K562 (cell line): ENCODE data around the gene IDUA. TPM values are rescaled to one million over a fixed set of nuclear protein-coding genes. Genes with fewer than 3 reads are reported as not detected.

Experiments
- ATAC-seq: fragments of 200-7000 bp; cut with Tn5 transposase; 3 replicates; pipeline ENCODE4 v1.9.1; 2020; ENCODE audit warnings: moderate library complexity
- BruUV-seq: library from RNA; stranded (reverse); fragments of 400-500 nt; replicated peaks from 2 replicates; lab custom pipeline; 2021; lab: Mats Ljungman, UMichigan
- CTCF ChIA-PET: fragments of 300-600 bp; formaldehyde crosslinking; extraction: SDS; loops from one replicate; lab custom pipeline; 2021; ENCODE audit warnings: low intra/inter-chr PET ratio; lab: Yijun Ruan, JAX
- POLR2A ChIA-PET: fragments of 300-600, 350-650 bp; sonication (Branson Sonifier 250); formaldehyde crosslinking; extraction: SDS; loops from one replicate; lab custom pipeline; 2021; ENCODE audit warnings: antibody characterized with exemption, inconsistent platforms; lab: Yijun Ruan, JAX
- DNase-seq, 4 experiments: peaks; one replicate each; pipeline versions ENCODE4 v3.0.0 to v3.0.0-alpha.2; 2011 to 2018; ENCODE audit warnings: low spot score in 3 of 4, mixed read lengths in 3 of 4; ENCODE audit errors: extremely low read depth in 1 of 4
- FAIRE-seq: peaks from 2 replicates; lab custom pipeline; 2011; peaks lifted over from hg19 to GRCh38; lab: Jason Lieb, UNC
- H2AFZ ChIP-seq: 2 replicates; pipeline ENCODE4 v1.6.0; 2011; ENCODE audit warnings: low read depth, low read length, control low read depth, inconsistent platforms
- H3K27ac ChIP-seq: fragments of 200-600 bp; 3 replicates; pipeline ENCODE4 v1.8.0; 2011; ENCODE audit warnings: low read depth, mild to moderate bottlenecking, control low read depth, inconsistent platforms, low read length, moderate library complexity, mixed read lengths; ENCODE audit errors: extremely low read depth
- H3K27me3 ChIP-seq, 2 experiments: fragments of 300-600 bp in 1 of 2; 2 replicates in 1 of 2; 3 replicates in 1 of 2; pipeline versions ENCODE4 v1.6.0 to v1.8.0; 2011; ENCODE audit warnings: inconsistent platforms in 2 of 2, low read length in 2 of 2, mild to moderate bottlenecking in 1 of 2, mixed read lengths in 1 of 2, moderate library complexity in 1 of 2; ENCODE audit not compliant: control insufficient read depth in 2 of 2, insufficient read depth in 2 of 2
- H3K36me3 ChIP-seq: fragments of 300-600 bp; 3 replicates; pipeline ENCODE4 v1.8.0; 2011; ENCODE audit warnings: mild to moderate bottlenecking, low read length, inconsistent platforms; ENCODE audit not compliant: control insufficient read depth, insufficient read depth
- H3K4me1 ChIP-seq, 2 experiments: fragments of 200-600 bp in 1 of 2; replicated peaks in 1 of 2; 2 replicates in 1 of 2; 3 replicates in 1 of 2; pipeline versions ENCODE4 v1.5.1 to v1.8.0; 2011; ENCODE audit warnings: inconsistent platforms in 2 of 2, low read length in 2 of 2, mild to moderate bottlenecking in 1 of 2, mixed read lengths in 1 of 2, moderate library complexity in 1 of 2; ENCODE audit not compliant: control insufficient read depth in 2 of 2, insufficient read depth in 2 of 2
- H3K4me2 ChIP-seq: 2 replicates; pipeline ENCODE4 v1.6.1; 2011; ENCODE audit warnings: low read length, control low read depth, inconsistent platforms, mixed read lengths; ENCODE audit not compliant: insufficient read depth
- H3K4me3 ChIP-seq: fragments of 200-600 bp; sonication (generic), shearing (Covaris generic); 2 replicates; pipeline ENCODE4 v1.5.1; 2016; ENCODE audit warnings: control low read depth, inconsistent platforms
- H3K79me2 ChIP-seq: fragments of 200-600 bp; 3 replicates; pipeline ENCODE4 v1.8.0; 2011; ENCODE audit warnings: low read length, inconsistent platforms; ENCODE audit not compliant: control insufficient read depth, insufficient read depth
- H3K9ac ChIP-seq, 2 experiments: 2 replicates each; pipeline versions ENCODE4 v1.6.0 to v1.6.1; 2011; ENCODE audit warnings: low read depth in 2 of 2, low read length in 2 of 2, control low read depth in 1 of 2, inconsistent platforms in 1 of 2, mild to moderate bottlenecking in 1 of 2, mixed read lengths in 1 of 2; ENCODE audit not compliant: insufficient read depth in 1 of 2
- H3K9me1 ChIP-seq: one replicate; pipeline ENCODE4 v1.6.0; 2011; ENCODE audit warnings: inconsistent platforms, mild to moderate bottlenecking, low read length, moderate library complexity; ENCODE audit not compliant: control insufficient read depth, insufficient read depth
- H3K9me3 ChIP-seq: replicated peaks from 2 replicates; pipeline ENCODE4 v1.5.1; 2011; ENCODE audit warnings: low read depth, low read length, inconsistent platforms; ENCODE audit not compliant: control insufficient read depth, insufficient read depth
- H4K20me1 ChIP-seq: replicated peaks from 2 replicates; pipeline ENCODE4 v1.6.1; 2011; ENCODE audit warnings: low read length, inconsistent platforms, mixed read lengths; ENCODE audit not compliant: control insufficient read depth, insufficient read depth
- BMI1 ChIP-seq: fragments of 150-350 bp; IDR thresholded peaks from 2 replicates; pipeline ENCODE4 v1.6.1; 2014; ENCODE audit warnings: low read length
- CREB5 ChIP-seq: fragments of 250-450 bp; sonication (Bioruptor Pico); IDR thresholded peaks from 2 replicates; pipeline ENCODE4 v1.5.0; 2020; ENCODE audit warnings: mild to moderate bottlenecking
- E2F6 ChIP-seq, 2 experiments: IDR thresholded peaks; 2 replicates each; pipeline ENCODE4 v1.6.1; 2011; ENCODE audit warnings: borderline replicate concordance in 1 of 2, control low read depth in 1 of 2, low read depth in 1 of 2, low read length in 1 of 2, mild to moderate bottlenecking in 1 of 2, mixed read lengths in 1 of 2, moderate library complexity in 1 of 2; ENCODE audit not compliant: insufficient read depth in 1 of 2, insufficient read length in 1 of 2, poor library complexity in 1 of 2, severe bottlenecking in 1 of 2; ENCODE audit errors: extremely low read depth in 1 of 2
- FOXK2 ChIP-seq, 2 experiments: fragments of 450-650 bp; IDR thresholded peaks in 1 of 2; conservative IDR thresholded peaks in 1 of 2; 2 replicates each; pipeline ENCODE4 v1.6.1; 2016; ENCODE audit warnings: low read depth in 2 of 2, mild to moderate bottlenecking in 1 of 2
- LARP7 ChIP-seq: fragments of 450-650 bp; IDR thresholded peaks from 2 replicates; pipeline ENCODE4 v1.6.1; 2016
- NKRF ChIP-seq: fragments of 450-650 bp; IDR thresholded peaks from 2 replicates; pipeline ENCODE4 v1.6.1; 2016; ENCODE audit warnings: borderline replicate concordance
- PHF8 ChIP-seq: fragments of 200-600 bp; sonication (generic); IDR thresholded peaks from 2 replicates; pipeline ENCODE4 v1.6.1; 2012; ENCODE audit warnings: mixed run types, mild to moderate bottlenecking, inconsistent platforms, low read length, moderate library complexity, borderline replicate concordance
- PRMT5 ChIP-seq: sonication (generic); formaldehyde crosslinking; IDR thresholded peaks from 2 replicates; pipeline ENCODE4 v1.5.0; 2020; ENCODE audit warnings: missing genetic modification reagents
- RBM17 ChIP-seq: fragments of 200-400 bp; formaldehyde crosslinking; IDR thresholded peaks from 2 replicates; pipeline ENCODE4 v1.6.1; 2017; ENCODE audit warnings: low read depth, mild to moderate bottlenecking, low read length, borderline replicate concordance
- ZBTB33 ChIP-seq: sonication (generic); formaldehyde crosslinking; IDR thresholded peaks from 2 replicates; pipeline ENCODE4 v1.8.1; 2023; ENCODE audit warnings: mild to moderate bottlenecking, missing genetic modification reagents
- ZNF174 ChIP-seq: fragments of 250-450 bp; sonication (Bioruptor Pico); IDR thresholded peaks from 2 replicates; pipeline ENCODE4 v1.4.0; 2020; ENCODE audit warnings: mild to moderate bottlenecking
- ZNF695 ChIP-seq: fragments of 450-650 bp; formaldehyde crosslinking; IDR thresholded peaks from 2 replicates; pipeline ENCODE4 v1.4.0; 2020; ENCODE audit warnings: mild to moderate bottlenecking, moderate library complexity
- WGBS: fragments of 100-300 bp; shearing (Covaris generic); methylation state at CpG from one replicate; pipeline ENCODE4 v1.1.6; 2016; ENCODE audit warnings: low coverage, mixed read lengths; ENCODE audit not compliant: insufficient coverage; ENCODE audit errors: missing lambda C conversion rate; 5-methylcytosine and 5-hydroxymethylcytosine counted together
- in situ Hi-C: fragments of 300-500 bp; cut with MboI; formaldehyde crosslinking; loops from 4 replicates; pipeline ENCODE4 v1.15.0; 2018; ENCODE audit warnings: inconsistent platforms, mixed read lengths
- intact Hi-C: fragments of 100-400 bp; cut with micrococcal nuclease; formaldehyde crosslinking; loops from 2 replicates; pipeline ENCODE4 v1.14.2; 2022
- polyA plus RNA-seq, 8 experiments: library from polyadenylated mRNA; depleted of rRNA in 4 of 8; stranded (reverse) in 5 of 8; unstranded in 3 of 8; fragments of >200 nt; fragmentation: Nextera tagmentation in 2 of 8; fragmentation: Illumina TruSeq in 1 of 8; extraction: Ambion mirVana in 2 of 8; extraction: Trizol in 1 of 8; gene quantifications; 2 replicates each; pipeline versions ENCODE4 v1.2.1 to v1.2.3, GENCODE V29; 2011 to 2014; ENCODE audit warnings: inconsistent platforms in 1 of 8, missing spikeins in 1 of 8
- total RNA-seq, 7 experiments: library from RNA; depleted of rRNA in 6 of 7; stranded (reverse); fragments of >200 nt in 6 of 7; fragmentation: Illumina TruSeq in 2 of 7; extraction: Trizol in 2 of 7; gene quantifications; 2 replicates each; pipeline versions ENCODE4 v1.2.1 to v1.2.3, GENCODE V29; 2011 to 2021; ENCODE audit warnings: low replicate concordance in 1 of 7

IDUA gene
- total and polyA plus RNA-seq, 9 of the 15 experiments (the other 6 are each of a cell fraction or from before 2014, with no cell fraction given) = 0.04 to 16.1 (median 1.2) TPM

- WGBS = 18% methylated on average over 29 of the region's 36 CpGs
- ATAC-seq = peak; percentile 87
- TSS peak; percentile 98 for BruUV-seq
- no peak for TF ChIP-seq ZNF174
- peak; percentile 71 to 73 for TF ChIP-seq E2F6 (IDR thresholded peaks at IDR 0.05; ENCODE audit: borderline replicate concordance in 1 of 2, extremely low read depth in 1 of 2, insufficient read depth in 1 of 2, insufficient read length in 1 of 2, low read depth in 1 of 2, low read length in 1 of 2, poor library complexity in 1 of 2, severe bottlenecking in 1 of 2)
- no peak for TF ChIP-seq CREB5 (CRISPR knock-in tag)
- TF ChIP-seq PRMT5 (CRISPR knock-in tag) = no peak
- no peak for TF ChIP-seq RBM17
- TF ChIP-seq LARP7 = peak; percentile 7; the same call in 1 of the 2 replicates
- TF ChIP-seq ZNF695 = no peak
- TF ChIP-seq FOXK2 (conservative IDR thresholded peaks at IDR 0.05 in 1 of 2, IDR thresholded peaks at IDR 0.05 in 1 of 2; ENCODE audit: low read depth in 2 of 2) = peak; percentile 24 to 55; a peak in 1 of 4 replicates
- TF ChIP-seq ZBTB33 (CRISPR knock-in tag) = peak; percentile 59
- TF ChIP-seq BMI1 = no peak
- no peak for TF ChIP-seq NKRF
- TF ChIP-seq PHF8 = peak; percentile 55; the same call in 1 of the 2 replicates
Measured at GRCh38 chr4:1043651-1044468, 57.0 kb downstream of the IDUA start.

More at GRCh38 chr4:1043651-1044468, 57.0 kb downstream of the IDUA start:
- Histone ChIP-seq H3K79me2 (no peaks in the 10 kb centered on the region), H3K36me3 (no peaks in the 10 kb centered on the region), H3K4me1 (peaks cover 50 to 86% of the 10 kb centered on the region in 2 experiments), H3K27ac (peak overlapping the region; percentile 97), H3K27me3 (peaks cover 3 to 16% of the 10 kb centered on the region in 2 experiments; a peak in 4 of 5 replicates), H3K9me1 (no peaks in the 10 kb centered on the region), H4K20me1 (no peaks in the 10 kb centered on the region), H3K4me2 (peak overlapping the region; percentile 67), H3K9me3 (no peaks in the 10 kb centered on the region), H3K4me3 (no peak overlapping the region), H3K9ac (peak overlapping the region; percentile 85 to 88), H2AFZ (peak overlapping the region; percentile 64)
- CTCF ChIA-PET = interaction anchor here (0.7 kb wide), 1 partner anchor 31 kb away, joined by 3 read pairs; no protein-coding TSS in a partner anchor
- POLR2A ChIA-PET = interaction anchor here (0.6 to 0.9 kb wide), 6 partner anchors 9 to 676 kb away, joined by 3 to 4 read pairs (median 3); no protein-coding TSS in a partner anchor
- FAIRE-seq = peak; percentile 100
- DNase-seq = peak; percentile 94 to 96 (median 96)
- in situ Hi-C loops = no loop called here
- intact Hi-C loops = loop anchor here (10.0 kb wide), 1 partner anchor 49 kb away; the partner anchor contains the start of gene SLC26A1
